Measurements from ENCODE around the gene NAV2.

The NAV2 gene

DNA sequence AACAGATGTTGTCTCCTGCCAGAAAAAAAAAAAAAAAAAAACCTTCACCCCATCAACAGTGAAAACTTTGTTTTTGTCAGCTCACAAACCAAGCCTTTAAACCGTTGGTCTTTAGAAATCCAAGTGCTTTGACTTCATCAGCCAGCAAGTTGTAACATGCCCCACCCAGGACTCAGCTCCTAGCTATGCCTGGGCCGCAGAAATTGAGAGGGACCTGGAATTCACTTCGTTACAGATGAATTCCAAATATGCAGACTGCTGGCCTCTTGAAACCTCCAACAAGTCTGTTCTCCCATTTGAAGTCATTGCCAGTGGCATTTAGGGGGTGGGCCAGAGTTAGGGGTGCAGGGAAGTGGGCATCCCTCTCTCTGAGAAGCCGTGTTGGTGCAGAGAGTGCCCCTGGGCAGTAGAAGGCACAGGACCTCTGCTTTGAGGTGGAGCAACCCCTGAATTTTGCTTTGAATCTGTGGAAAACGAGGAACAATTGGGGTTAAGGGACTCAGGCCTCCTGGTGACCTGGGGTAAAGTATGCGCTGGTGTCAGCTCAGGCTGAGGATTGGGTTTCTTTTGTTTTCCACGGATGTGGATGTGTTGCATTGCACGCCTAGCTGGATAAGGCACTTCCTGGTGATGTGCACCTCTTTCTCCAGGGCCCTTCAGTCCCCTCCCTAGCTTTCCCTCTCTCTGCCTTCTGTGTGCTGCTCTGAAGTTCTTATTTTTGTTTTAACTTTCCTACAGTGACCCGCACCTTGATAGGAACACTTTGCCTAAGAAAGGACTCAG, 338.1 kb downstream of the NAV2 start:
- no peak for DNase-seq

DNA sequence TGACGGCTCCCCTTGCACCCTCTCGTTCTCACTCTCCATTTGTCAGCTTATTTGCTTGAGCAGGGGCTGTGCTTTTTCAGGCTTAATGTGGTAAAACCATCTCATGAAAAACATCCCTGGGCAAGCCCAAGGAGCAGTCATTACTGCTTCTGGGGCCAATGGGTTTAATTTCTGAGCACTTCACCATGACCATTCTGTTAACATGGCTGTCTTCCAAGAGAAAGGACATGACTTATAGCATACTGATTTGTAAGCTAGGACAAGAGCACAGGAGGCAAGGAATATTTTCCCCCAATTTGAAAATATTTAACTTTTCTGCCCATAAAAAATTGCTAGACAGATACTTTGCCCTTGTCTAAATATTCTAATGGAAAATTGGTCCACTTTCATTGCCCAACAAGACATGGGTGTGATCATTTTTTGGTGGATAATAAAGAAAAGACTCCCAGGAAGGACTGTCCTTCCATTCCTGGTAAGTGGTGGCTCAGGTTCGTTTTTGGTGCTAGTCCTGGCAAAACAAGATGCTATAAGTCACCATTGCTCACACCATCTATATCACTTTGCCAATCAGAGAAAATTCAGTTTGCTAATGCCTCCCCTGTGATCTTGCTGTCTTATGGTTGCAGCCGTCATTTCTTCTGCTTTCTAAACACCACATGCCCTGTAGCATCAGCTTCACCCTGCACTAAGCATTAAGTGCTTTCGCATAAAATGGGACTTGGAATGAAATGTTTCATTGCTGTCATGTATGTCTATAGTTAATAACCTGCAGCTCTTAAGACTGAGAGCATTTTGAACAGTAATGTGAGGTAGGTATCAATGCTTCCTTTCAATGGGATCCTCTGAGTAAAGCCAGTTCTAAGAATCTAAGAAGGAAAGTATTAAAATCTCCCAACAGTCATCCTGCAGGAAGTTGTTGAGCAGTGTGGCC, 339.1 kb downstream of the NAV2 start:
- DNase-seq: no peak

GRCh38 chr11:20053572-20053971, 340.9 kb downstream of the NAV2 start:
- DNase-seq: no peak

- DNase-seq: no peak
Measured at GRCh38 chr11:20054584-20054983, 341.9 kb downstream of the NAV2 start.

- no peak for DNase-seq
Measured at GRCh38 chr11:20055312-20055711, 342.7 kb downstream of the NAV2 start.

DNA sequence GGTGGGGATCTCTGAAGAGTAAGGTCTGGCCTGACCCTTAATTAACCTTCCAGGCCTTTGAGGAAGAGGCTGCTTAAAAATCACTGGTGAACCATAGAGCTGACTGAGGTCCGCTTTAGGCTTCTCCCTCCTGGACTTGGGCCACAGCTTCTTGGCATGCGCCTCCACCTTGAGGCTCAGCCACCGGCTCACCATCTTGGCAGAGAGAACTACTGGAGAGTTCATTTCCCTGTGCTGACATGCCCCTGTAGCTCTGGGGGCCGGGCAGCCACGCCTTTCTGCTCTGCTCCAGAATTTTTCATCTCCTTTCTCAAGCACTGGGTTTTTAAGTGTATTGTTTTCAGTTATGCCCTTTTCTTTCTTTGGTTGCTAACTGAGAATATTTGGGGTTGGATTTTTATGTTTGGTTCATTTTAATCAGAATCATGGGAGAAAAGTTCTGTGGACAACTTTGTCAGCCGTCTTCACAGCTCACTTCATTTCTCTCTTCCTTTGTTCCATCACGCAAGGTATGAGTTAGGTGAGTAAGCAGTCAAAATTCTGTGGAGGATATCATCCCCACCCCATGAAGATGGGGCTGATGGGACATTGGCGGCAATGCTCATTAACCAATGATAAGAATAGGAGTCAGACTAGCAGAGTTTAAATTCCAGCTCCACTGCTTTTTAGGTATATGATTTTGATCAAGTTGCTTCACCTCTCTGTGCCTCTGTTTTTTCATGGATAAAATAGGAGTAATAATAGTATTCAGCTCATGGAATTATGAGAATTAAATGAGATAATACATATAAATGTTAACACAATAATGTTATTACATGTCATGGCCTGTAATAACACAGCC, 343.7 kb downstream of the NAV2 start:
- DNase-seq: no peak

DNA sequence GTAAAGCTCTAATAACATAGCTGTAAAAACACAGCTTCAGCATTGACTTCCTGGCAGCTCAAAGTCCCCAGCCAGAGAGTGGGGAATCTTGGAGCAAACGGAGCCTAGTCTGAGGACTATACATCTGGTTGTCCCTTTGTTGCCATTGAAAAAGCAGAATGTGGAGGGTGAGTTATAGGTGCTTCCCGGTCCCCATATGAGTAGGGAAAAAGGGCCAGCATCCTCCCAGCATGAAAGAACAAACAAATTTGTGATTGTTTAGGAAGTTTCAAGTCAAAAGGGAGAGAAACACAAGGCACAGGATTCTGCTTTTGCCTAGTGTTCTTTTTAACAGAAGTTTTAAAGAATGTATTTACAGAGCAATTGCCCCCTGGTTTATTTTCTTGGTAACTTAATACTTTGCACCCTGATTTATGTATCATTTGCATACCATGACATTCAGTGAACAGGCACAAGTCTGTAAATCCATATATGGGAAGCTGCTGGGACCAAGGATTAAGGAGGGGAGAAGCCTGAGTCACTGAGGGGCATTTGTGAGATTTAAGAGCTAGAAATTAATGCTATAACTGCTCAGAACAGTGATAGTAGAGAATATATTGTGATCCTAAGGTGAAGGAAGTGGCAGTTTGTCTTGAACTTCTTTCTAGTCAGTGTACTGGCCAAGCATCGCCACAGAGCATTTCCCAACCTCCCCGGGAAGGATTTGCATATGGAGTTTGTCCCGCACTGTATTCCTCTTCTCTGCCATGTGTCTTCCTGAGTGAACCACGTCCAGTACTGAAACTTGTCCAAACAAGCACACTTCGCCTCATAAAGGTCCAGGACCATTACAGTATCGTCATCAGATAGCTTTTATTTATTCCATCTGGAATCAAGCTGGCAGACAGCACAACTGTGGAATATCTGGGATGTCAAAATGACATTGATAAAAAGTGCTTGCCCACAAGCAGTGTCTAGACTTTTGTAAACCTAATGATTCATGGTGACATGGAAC, 344.6 kb downstream of the NAV2 start:
- DNase-seq: no peak

- DNase-seq: no peak
Measured at GRCh38 chr11:20058749-20059458, 346.3 kb downstream of the NAV2 start.

- DNase-seq: no peak
Measured at GRCh38 chr11:20059587-20060021, 347.0 kb downstream of the NAV2 start.

DNA sequence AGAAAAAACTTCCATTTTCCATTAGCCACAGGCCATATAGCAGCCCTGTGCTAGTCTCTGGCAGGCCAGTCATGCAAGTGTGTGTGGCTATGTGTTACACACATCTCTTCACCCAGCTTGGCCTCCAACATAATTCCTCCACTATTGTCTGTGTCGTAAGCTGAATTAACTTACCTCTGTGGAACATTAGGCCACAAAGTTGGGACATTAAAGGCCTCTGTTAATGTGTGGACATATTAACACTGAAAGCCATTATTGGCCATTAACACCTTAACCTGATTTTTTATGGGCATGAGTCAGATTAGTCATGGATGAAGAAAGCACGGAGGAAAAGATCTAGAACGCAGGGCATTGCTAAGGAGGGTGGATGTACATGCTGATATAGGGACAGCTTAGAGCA, 347.5 kb downstream of the NAV2 start:
- no peak for DNase-seq

- DNase-seq: no peak
Measured at GRCh38 chr11:20060647-20061205, 348.1 kb downstream of the NAV2 start.

GRCh38 chr11:20061776-20062175, 349.1 kb downstream of the NAV2 start:
- no peak for DNase-seq

DNA sequence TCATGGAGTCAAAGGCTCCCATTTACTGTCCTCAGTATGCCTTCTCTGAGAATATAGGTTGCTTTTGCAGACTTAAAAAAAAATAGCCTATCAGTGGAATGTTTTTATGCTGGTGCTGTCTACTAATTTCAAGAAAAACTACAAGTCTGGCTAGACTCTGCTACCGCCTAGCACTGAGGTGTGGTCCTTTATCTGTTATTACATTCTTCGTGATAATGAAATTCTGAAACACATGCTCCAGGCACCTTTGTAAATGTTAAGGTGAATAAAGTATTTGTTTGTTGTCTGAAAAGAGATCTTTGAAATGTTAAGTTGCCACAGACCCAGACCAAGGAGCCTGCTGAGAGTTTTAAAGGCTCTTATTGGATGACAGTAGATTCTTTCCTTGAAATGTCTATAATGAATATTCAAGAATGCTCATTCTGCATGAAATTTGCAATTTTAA, 352.3 kb downstream of the NAV2 start:
- no peak for DNase-seq

GRCh38 chr11:20065406-20065805, 352.8 kb downstream of the NAV2 start:
- DNase-seq: no peak

GRCh38 chr11:20066013-20066782, 353.6 kb downstream of the NAV2 start:
- DNase-seq: no peak

GRCh38 chr11:20066783-20067156, 354.1 kb downstream of the NAV2 start:
- no peak for DNase-seq

DNA sequence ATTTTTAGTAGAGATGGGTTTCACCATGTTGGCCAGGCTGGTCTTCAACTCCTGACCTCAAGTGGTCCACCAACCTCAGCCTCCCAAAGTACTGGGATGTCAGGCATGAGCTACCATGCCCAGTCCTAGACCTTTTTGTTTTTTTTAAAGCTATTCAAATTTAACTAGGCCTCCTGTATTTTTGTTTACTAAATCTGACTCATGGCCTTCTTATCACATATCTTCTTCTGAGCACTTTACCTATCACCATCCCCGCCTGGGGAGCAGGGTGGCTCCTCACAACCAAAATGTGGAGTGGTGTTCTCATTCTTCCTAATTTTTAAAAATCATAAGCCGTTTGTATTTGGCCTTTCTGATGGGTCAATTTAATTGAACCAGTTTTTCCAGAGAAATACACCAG, 355.0 kb downstream of the NAV2 start:
- DNase-seq: no peak

DNA sequence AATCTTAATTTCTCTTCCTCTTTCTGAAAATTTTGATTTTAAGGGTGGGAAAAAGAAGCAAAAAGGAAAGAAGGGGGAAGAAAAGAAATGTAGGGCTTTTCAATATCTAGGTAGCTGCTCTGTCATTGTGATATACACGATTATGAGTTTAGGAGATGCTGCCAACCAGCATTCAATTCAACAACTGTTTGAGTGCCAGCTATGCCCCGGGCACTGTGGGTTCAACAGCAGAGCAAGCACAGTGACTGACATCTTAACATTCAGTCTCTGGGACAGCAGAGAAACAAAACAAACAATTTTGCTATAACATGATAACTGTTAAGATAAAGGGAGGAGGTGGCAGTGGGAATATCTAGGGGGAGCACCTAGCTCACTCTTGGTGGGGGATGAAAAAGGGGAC, 356.1 kb downstream of the NAV2 start:
- no peak for DNase-seq

- no peak for DNase-seq
Measured at GRCh38 chr11:20070459-20070858, 357.8 kb downstream of the NAV2 start.

- DNase-seq: no peak
Measured at GRCh38 chr11:20075627-20076026, 363.0 kb downstream of the NAV2 start.
